Astrocyte (in vitro differentiated cells and primary cell): ENCODE data around the gene NUAK1. TPM values are rescaled to one million over a fixed set of nuclear protein-coding genes. Genes with fewer than 3 reads are reported as not detected.
"Not testable (repeated sequence)": the region's sequence is repeated elsewhere in the genome, so short reads cannot be mapped to it uniquely, and the experiment has no call there.

Experiments used
- DNase-seq: peaks from one replicate; pipeline ENCODE4 v3.0.0-alpha.2; 2010; ENCODE audit warnings: low read depth
- FAIRE-seq: peaks from 2 replicates; lab custom pipeline; 2011; peaks lifted over from hg19 to GRCh38; lab: Jason Lieb, UNC
- H2AFZ ChIP-seq: 2 replicates; pipeline ENCODE4 v1.6.0; 2012; ENCODE audit warnings: low read depth, low read length, inconsistent platforms
- H3K27ac ChIP-seq: 2 replicates; pipeline ENCODE4 v1.5.1; 2011; ENCODE audit warnings: low read depth, low read length, inconsistent platforms
- H3K27me3 ChIP-seq: 2 replicates; pipeline ENCODE4 v1.6.0; 2011; ENCODE audit warnings: low read length, inconsistent platforms; ENCODE audit not compliant: insufficient read depth
- H3K36me3 ChIP-seq: 2 replicates; pipeline ENCODE4 v1.5.1; 2011; ENCODE audit warnings: low read length, inconsistent platforms; ENCODE audit not compliant: insufficient read depth
- H3K4me1 ChIP-seq: 2 replicates; pipeline ENCODE4 v1.5.1; 2011; ENCODE audit warnings: low read length, inconsistent platforms; ENCODE audit not compliant: insufficient read depth
- H3K4me2 ChIP-seq: 2 replicates; pipeline ENCODE4 v1.6.0; 2012; ENCODE audit warnings: low read length, inconsistent platforms
- H3K4me3 ChIP-seq: 2 replicates; pipeline ENCODE4 v1.5.1; 2011; ENCODE audit warnings: low read depth, mild to moderate bottlenecking, low read length, inconsistent platforms; ENCODE audit not compliant: insufficient read depth
- H3K79me2 ChIP-seq: 2 replicates; pipeline ENCODE4 v1.6.0; 2012; ENCODE audit warnings: mild to moderate bottlenecking, low read length, inconsistent platforms; ENCODE audit not compliant: insufficient read depth
- H3K9ac ChIP-seq: 2 replicates; pipeline ENCODE4 v1.6.0; 2012; ENCODE audit warnings: mild to moderate bottlenecking, low read length, inconsistent platforms
- H3K9me3 ChIP-seq: 2 replicates; pipeline ENCODE4 v1.5.1; 2012; ENCODE audit warnings: low read depth, mild to moderate bottlenecking, low read length, inconsistent platforms; ENCODE audit not compliant: insufficient read depth
- H4K20me1 ChIP-seq: 2 replicates; pipeline ENCODE4 v1.6.0; 2012; ENCODE audit warnings: low read length, inconsistent platforms; ENCODE audit not compliant: insufficient read depth
- H3K27ac Mint-ChIP-seq: one replicate; pipeline ENCODE4 v1.8.0; 2021; ENCODE audit warnings: mild to moderate bottlenecking, mixed read lengths; ENCODE audit not compliant: unreplicated experiment
- H3K27me3 Mint-ChIP-seq: one replicate; pipeline ENCODE4 v1.8.0; 2021; ENCODE audit warnings: low read depth, mixed read lengths; ENCODE audit not compliant: unreplicated experiment
- H3K36me3 Mint-ChIP-seq: one replicate; pipeline ENCODE4 v1.8.0; 2021; ENCODE audit warnings: low read depth, mixed read lengths; ENCODE audit not compliant: unreplicated experiment
- H3K4me1 Mint-ChIP-seq: one replicate; pipeline ENCODE4 v1.8.0; 2021; ENCODE audit warnings: low read depth, mixed read lengths; ENCODE audit not compliant: unreplicated experiment
- H3K4me3 Mint-ChIP-seq: one replicate; pipeline ENCODE4 v1.8.0; 2021; ENCODE audit warnings: mild to moderate bottlenecking, moderate library complexity, mixed read lengths; ENCODE audit not compliant: unreplicated experiment
- H3K9me3 Mint-ChIP-seq: one replicate; pipeline ENCODE4 v1.8.0; 2021; ENCODE audit warnings: mild to moderate bottlenecking, mixed read lengths; ENCODE audit not compliant: unreplicated experiment
- EZH2 ChIP-seq: IDR thresholded peaks from 2 replicates; pipeline ENCODE4 v1.6.1; 2012; ENCODE audit warnings: mild to moderate bottlenecking, low read length, inconsistent platforms; ENCODE audit not compliant: insufficient read depth
- total RNA-seq: library from RNA; stranded (reverse); gene quantifications from 2 replicates; pipeline ENCODE4 v1.2.1, GENCODE V29; 2021
- TF ChIP-seq, protein P1 (sequence below): IDR thresholded peaks from 2 replicates; pipeline ENCODE4 v1.5.1; 2011; ENCODE audit warnings: low read depth, mild to moderate bottlenecking, inconsistent platforms, low read length, moderate library complexity; ENCODE audit not compliant: insufficient read depth

Gene NUAK1
- total RNA-seq, 1 donor from 2014 or later, result 94.0 TPM

DNA sequence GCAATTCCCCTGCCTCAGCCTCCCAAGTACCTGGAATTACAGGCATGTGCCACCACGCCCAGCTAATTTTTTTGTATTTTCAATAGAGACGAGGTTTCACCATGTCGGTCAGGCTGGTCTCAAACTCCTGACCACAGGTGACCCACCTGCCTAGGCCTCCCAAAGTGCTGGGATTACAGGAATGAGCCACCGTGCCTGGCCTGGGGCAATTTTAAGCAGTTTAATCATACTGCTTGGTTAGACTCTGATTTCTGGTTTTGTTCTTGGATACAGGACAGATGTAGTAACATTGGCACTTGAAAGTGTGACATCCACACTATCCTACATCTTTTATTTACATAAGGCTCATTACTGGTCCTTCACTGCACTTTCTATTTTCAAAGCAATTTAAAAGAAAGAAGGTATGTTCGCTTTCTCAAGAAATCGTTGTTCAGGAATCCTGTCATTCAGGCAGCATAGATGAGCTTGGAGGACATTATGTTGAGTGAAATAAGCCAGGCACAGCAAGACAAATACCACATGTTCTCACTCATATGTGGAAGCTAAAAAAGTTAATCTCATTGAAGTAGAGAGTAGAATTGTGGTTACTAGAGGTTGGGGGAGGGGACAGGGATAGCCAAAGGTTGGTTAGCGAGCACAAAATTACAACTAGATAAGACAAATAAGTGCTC is 4.0 kb upstream of the NUAK1 start:
- Histone ChIP-seq H3K9me3 (no peaks in the 10 kb centered on the region), H3K9ac (no peak overlapping the region), H2AFZ (no peak overlapping the region), H3K36me3 (no peaks in the 10 kb centered on the region), H3K4me3 (no peak overlapping the region), H3K4me1 (peaks cover 23% of the 10 kb centered on the region), H3K27ac (no peak overlapping the region), H3K79me2 (peaks cover 48% of the 10 kb centered on the region), H4K20me1 (peaks cover 5% of the 10 kb centered on the region), H3K27me3 (no peaks in the 10 kb centered on the region), H3K4me2 (peak overlapping the region; percentile 2)
- H3K4me3 Mint-ChIP-seq, result peak overlapping the region; percentile 43
- TF ChIP-seq, protein P1, sequence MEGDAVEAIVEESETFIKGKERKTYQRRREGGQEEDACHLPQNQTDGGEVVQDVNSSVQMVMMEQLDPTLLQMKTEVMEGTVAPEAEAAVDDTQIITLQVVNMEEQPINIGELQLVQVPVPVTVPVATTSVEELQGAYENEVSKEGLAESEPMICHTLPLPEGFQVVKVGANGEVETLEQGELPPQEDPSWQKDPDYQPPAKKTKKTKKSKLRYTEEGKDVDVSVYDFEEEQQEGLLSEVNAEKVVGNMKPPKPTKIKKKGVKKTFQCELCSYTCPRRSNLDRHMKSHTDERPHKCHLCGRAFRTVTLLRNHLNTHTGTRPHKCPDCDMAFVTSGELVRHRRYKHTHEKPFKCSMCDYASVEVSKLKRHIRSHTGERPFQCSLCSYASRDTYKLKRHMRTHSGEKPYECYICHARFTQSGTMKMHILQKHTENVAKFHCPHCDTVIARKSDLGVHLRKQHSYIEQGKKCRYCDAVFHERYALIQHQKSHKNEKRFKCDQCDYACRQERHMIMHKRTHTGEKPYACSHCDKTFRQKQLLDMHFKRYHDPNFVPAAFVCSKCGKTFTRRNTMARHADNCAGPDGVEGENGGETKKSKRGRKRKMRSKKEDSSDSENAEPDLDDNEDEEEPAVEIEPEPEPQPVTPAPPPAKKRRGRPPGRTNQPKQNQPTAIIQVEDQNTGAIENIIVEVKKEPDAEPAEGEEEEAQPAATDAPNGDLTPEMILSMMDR, result no peak
- TF ChIP-seq EZH2, result no peak
- H3K36me3 Mint-ChIP-seq, result no peaks in the 10 kb centered on the region
- FAIRE-seq, result no peak
- H3K4me1 Mint-ChIP-seq, result peaks cover 44% of the 10 kb centered on the region
- H3K9me3 Mint-ChIP-seq, result no peaks in the 10 kb centered on the region
- no peak overlapping the region for H3K27ac Mint-ChIP-seq
- no peak for DNase-seq
- H3K27me3 Mint-ChIP-seq, result no peaks in the 10 kb centered on the region

DNA sequence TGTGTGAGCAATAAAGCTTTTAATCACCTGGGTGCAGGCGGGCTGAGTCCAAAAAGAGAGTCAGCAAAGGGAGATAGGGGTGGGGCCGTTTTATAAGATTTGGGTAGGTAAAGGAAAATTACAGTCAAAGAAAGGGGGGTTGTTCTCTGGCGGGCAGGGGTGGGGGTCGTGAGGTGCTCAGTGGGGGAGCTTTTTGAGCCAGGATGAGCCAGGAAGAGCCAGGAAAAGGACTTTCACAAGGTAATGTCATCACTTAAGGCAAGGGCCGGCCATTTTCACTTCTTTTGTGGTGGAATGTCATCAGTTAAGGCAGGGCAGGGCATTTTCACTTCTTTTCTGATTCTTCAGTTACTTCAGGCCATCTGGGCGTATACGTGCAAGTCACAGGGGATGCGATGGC is 3.2 kb upstream of the NUAK1 start:
- H3K36me3 ChIP-seq, H3K36me3 Mint-ChIP-seq, H3K27me3 Mint-ChIP-seq, H2AFZ ChIP-seq, H3K27ac Mint-ChIP-seq, FAIRE-seq, H3K4me3 ChIP-seq, H3K27ac ChIP-seq, DNase-seq, H3K9me3 Mint-ChIP-seq, H3K27me3 ChIP-seq, H3K9ac ChIP-seq, H3K9me3 ChIP-seq: not testable (repeated sequence)
- Histone ChIP-seq H3K4me2 (peak overlapping the region; percentile 90), H3K79me2 (peaks cover 56% of the 10 kb centered on the region), H4K20me1 (peaks cover 14% of the 10 kb centered on the region), H3K4me1 (peaks cover 28% of the 10 kb centered on the region)
- Mint-ChIP-seq H3K4me1 (peaks cover 44% of the 10 kb centered on the region), H3K4me3 (peak overlapping the region; percentile 91)

- Histone ChIP-seq H4K20me1 (peaks cover 18% of the 10 kb centered on the region), H3K4me3 (no peak overlapping the region)
- H3K9me3 Mint-ChIP-seq, result no peaks in the 10 kb centered on the region
Observed at GRCh38 chr12:106141452-106141851, 2.7 kb upstream of the NUAK1 start.

More at GRCh38 chr12:106141452-106141851, 2.7 kb upstream of the NUAK1 start:
- H3K27ac Mint-ChIP-seq, result no peak overlapping the region
- peak overlapping the region; percentile 91 for H3K4me3 Mint-ChIP-seq
- no peaks in the 10 kb centered on the region for H3K9me3 ChIP-seq
- no peak overlapping the region for H3K27ac ChIP-seq
- peak; percentile 71 for FAIRE-seq
- peaks cover 44% of the 10 kb centered on the region for H3K4me1 Mint-ChIP-seq
- no peaks in the 10 kb centered on the region for H3K27me3 Mint-ChIP-seq
- no peak for DNase-seq
- no peaks in the 10 kb centered on the region for H3K27me3 ChIP-seq
- no peak overlapping the region for H2AFZ ChIP-seq
- H3K4me1 ChIP-seq, result peaks cover 33% of the 10 kb centered on the region
- H3K36me3 Mint-ChIP-seq, result peaks cover 4% of the 10 kb centered on the region
- no peaks in the 10 kb centered on the region for H3K36me3 ChIP-seq
- H3K9ac ChIP-seq, result no peak overlapping the region
- peak overlapping the region; percentile 90 for H3K4me2 ChIP-seq
- peaks cover 61% of the 10 kb centered on the region for H3K79me2 ChIP-seq
- TF ChIP-seq EZH2, result no peak
- TF ChIP-seq, protein P1, result no peak
